Measurements from ENCODE around the gene CNIH2.

- peak; percentile 35 for TF ChIP-seq CTCF (conservative IDR thresholded peaks at IDR 0.05; ENCODE audit: low read length)
- TF ChIP-seq EZH2phosphoT487 (IDR thresholded peaks at IDR 0.05; ENCODE audit: borderline replicate concordance), result no peak
These were observed 35.6 kb downstream of the CNIH2 start for GRCh38 chr11:66313321-66314185.

Data from Loucy (cell line).